ENCODE data around the gene RB1.

The RB1 gene

DNA sequence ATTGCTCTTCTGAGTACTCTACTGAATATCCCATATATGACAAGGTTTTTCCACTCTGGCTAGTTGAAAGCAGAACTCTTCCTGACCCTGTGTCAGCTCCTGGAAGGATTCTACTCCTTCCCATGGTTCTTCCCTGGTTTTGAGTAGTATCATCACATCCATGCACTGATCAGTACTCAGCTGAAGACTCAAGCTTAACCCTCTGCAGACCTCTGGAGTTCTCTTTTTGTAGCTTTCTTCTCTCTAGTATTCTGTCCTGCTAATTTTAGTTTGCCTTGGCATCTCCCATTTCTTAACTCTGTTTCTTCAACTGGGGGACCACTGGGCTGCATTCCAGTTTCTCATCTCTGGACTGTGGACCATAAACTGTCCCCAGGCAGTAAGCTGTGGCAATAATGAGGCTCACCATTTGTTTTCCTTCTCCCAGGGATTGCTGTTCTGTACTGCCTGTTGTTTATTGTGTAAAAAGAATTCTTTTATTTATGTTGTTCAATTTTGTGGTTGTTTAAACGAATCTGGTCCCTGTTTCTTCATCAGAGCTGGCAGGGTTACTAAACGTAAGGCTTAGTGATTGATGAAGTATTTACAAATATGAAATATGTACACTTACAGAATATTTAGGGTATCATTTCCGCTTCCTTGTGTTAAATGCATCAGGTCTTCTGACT, 89.6 kb downstream of the RB1 start:
- Histone ChIP-seq H3K9ac (ENCODE audit: low read depth, low read length) (no peak overlapping the region), H3K9me3 (ENCODE audit: insufficient read depth, low read depth, low read length) (peaks cover 2% of the 10 kb centered on the region; the same call in 1 of the 2 replicates), H3K36me3 (ENCODE audit: insufficient read depth, low read length) (no peaks in the 10 kb centered on the region), H3K27me3 (ENCODE audit: insufficient read depth, low read length) (no peaks in the 10 kb centered on the region), H3K4me3 (ENCODE audit: low read length) (no peak overlapping the region), H3K27ac (ENCODE audit: low read depth, low read length) (no peak overlapping the region), H3K4me1 (ENCODE audit: insufficient read depth, low read length) (no peaks in the 10 kb centered on the region)
- WGBS = 100% methylated on average over 2 of the region's 3 CpGs

DNA sequence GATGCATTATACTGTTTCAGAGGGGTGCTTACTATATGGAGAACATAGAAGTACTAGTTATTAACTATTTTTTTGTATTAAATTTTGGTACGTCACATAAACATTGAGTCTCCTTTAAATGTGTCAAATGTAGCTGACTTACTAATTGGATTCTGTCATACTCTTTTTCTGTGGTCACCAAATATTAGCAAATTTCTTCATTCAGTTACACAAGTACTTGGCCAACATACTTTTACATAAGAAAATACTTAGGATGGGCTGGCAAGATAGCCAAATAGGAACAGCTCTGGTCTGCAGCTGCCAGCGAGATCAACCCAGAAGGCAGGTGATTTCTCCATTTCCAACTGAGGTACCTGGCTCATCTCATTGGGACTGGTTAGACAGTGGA, 90.1 kb downstream of the RB1 start:
- Histone ChIP-seq H3K27me3 (ENCODE audit: insufficient read depth, low read length) (no peaks in the 10 kb centered on the region), H3K36me3 (ENCODE audit: insufficient read depth, low read length) (no peaks in the 10 kb centered on the region), H3K9me3 (ENCODE audit: insufficient read depth, low read depth, low read length) (peaks cover 2% of the 10 kb centered on the region; the same call in 1 of the 2 replicates), H3K9ac (ENCODE audit: low read depth, low read length) (no peak overlapping the region), H3K4me1 (ENCODE audit: insufficient read depth, low read length) (no peaks in the 10 kb centered on the region), H3K4me3 (ENCODE audit: low read length) (no peak overlapping the region), H3K27ac (ENCODE audit: low read depth, low read length) (no peak overlapping the region)
- 98% methylated on average over 2 of the region's 2 CpGs for WGBS

DNA sequence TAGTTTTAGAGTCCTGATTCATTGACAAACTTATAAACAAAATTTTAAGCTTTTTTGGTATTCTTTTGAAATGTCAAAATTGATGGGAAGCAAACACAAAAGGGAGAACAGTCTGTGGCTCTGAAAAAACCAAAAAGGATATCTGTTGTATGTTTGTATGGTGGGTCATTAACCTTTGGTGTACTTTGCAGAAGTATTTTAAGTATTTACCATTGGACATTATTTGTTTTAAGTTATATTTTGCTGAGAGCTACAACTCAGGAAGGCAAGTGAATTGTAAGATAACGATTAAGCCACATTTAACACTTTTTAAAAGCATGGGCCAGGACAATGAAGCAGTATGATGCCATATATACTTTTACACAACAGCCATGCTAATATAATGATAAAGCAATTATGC, 94.2 kb downstream of the RB1 start:
- H3K4me3 ChIP-seq (ENCODE audit: low read length) = no peak overlapping the region
- WGBS = 100% methylated on average over 1 of the region's 1 CpG
- H3K27ac ChIP-seq (ENCODE audit: low read depth, low read length) = no peak overlapping the region
- no peaks in the 10 kb centered on the region for H3K27me3 ChIP-seq (ENCODE audit: insufficient read depth, low read length)
- H3K9ac ChIP-seq (ENCODE audit: low read depth, low read length) = no peak overlapping the region
- H3K4me1 ChIP-seq (ENCODE audit: insufficient read depth, low read length) = no peaks in the 10 kb centered on the region
- H3K36me3 ChIP-seq (ENCODE audit: insufficient read depth, low read length) = no peaks in the 10 kb centered on the region
- H3K9me3 ChIP-seq (ENCODE audit: insufficient read depth, low read depth, low read length) = peaks cover 2% of the 10 kb centered on the region; the same call in 1 of the 2 replicates

DNA sequence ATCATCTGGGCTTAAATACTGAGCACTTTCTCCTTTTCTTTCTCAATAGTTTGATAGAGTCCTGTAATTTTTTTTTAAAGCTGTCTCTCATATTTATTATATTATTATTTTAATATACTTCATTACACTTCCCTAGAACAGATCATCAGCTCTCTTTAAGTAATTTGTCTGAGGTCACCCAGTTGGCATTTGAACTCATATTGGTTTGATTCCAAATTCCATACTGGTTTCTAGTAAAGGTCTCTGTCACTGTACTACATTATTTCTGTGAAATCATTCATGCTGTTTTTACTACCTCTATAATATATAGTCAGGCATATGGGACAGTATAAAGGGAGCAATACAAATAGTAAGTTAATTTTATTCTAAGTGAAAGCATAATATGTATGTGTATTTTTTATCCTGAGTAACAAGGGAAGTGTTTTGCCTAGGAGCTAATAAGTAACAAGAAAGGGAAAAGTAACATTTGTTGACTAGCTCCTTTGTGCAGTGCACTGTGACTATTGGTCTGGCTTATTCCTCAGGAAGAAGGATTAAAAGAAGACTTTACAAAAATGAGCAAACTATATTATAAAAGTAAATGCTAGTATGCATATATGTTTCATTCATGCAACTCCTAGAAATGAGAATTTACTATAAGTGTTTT, 95.0 kb downstream of the RB1 start:
- H3K4me1 ChIP-seq (ENCODE audit: insufficient read depth, low read length) = no peaks in the 10 kb centered on the region
- no peak overlapping the region for H3K27ac ChIP-seq (ENCODE audit: low read depth, low read length)
- no peak overlapping the region for H3K4me3 ChIP-seq (ENCODE audit: low read length)
- H3K27me3 ChIP-seq (ENCODE audit: insufficient read depth, low read length) = no peaks in the 10 kb centered on the region
- no peak overlapping the region for H3K9ac ChIP-seq (ENCODE audit: low read depth, low read length)
- no peaks in the 10 kb centered on the region for H3K36me3 ChIP-seq (ENCODE audit: insufficient read depth, low read length)
- H3K9me3 ChIP-seq (ENCODE audit: insufficient read depth, low read depth, low read length) = peaks cover 2% of the 10 kb centered on the region; the same call in 1 of the 2 replicates

DNA sequence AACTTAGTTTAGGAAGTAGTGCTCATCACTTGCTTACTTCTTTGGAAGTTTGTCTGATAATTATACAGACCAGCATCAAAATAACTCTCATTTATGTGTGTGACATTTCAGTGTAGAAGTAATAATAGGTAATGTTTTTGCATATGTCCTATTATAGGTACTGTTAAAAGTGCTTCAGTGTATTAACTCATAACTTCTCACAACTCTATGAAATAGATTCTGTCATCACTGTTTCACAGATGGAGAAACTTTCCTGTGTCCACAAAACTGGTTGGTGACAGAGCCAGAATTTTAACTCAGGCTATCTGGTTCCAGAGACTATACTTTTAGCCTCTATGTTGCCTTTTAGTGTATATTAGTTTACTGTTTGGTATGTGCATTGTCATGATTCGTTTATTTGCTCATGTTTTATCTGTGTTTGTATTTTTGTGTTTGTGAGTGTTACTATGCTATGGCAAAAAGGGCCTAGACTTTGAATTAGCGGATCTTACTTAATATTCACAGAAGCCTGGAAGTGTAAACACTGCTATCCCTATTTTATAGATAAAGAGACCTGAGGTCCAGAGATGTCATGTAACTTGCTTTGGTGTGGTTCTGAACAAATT, 96.6 kb downstream of the RB1 start:
- H3K27me3 ChIP-seq (ENCODE audit: insufficient read depth, low read length) = no peaks in the 10 kb centered on the region
- H3K9me3 ChIP-seq (ENCODE audit: insufficient read depth, low read depth, low read length) = no peaks in the 10 kb centered on the region
- H3K4me1 ChIP-seq (ENCODE audit: insufficient read depth, low read length) = no peaks in the 10 kb centered on the region
- H3K36me3 ChIP-seq (ENCODE audit: insufficient read depth, low read length) = no peaks in the 10 kb centered on the region
- no peak overlapping the region for H3K27ac ChIP-seq (ENCODE audit: low read depth, low read length)
- 86% methylated on average over 1 of the region's 2 CpGs for WGBS
- no peak overlapping the region for H3K9ac ChIP-seq (ENCODE audit: low read depth, low read length)
- no peak overlapping the region for H3K4me3 ChIP-seq (ENCODE audit: low read length)

DNA sequence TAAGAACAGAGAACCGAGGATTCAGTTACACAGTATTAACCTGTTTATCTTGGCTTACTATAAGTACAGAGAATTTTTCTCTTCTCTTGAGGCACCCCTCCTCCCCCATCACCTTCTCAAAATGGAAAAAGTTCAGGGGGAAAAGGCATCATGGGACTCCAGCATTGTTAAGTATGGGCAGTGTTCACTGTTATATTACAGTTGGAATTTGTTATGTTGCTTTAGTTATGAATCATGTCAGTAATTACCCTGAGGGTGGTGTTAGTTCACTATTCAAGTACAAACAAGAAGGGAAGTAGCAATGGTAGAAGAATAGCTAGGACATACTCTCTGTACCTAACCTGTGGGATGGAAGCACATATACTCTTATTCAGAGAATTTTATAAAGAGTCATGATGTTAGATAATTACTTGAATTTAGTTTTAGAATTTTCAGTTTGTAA, 97.3 kb downstream of the RB1 start:
- Histone ChIP-seq H3K4me1 (ENCODE audit: insufficient read depth, low read length) (no peaks in the 10 kb centered on the region), H3K9me3 (ENCODE audit: insufficient read depth, low read depth, low read length) (no peaks in the 10 kb centered on the region), H3K4me3 (ENCODE audit: low read length) (no peak overlapping the region), H3K36me3 (ENCODE audit: insufficient read depth, low read length) (no peaks in the 10 kb centered on the region), H3K27me3 (ENCODE audit: insufficient read depth, low read length) (no peaks in the 10 kb centered on the region), H3K27ac (ENCODE audit: low read depth, low read length) (no peak overlapping the region), H3K9ac (ENCODE audit: low read depth, low read length) (no peak overlapping the region)
- no CpG with 5 or more reads among the region's 1 CpG for WGBS

DNA sequence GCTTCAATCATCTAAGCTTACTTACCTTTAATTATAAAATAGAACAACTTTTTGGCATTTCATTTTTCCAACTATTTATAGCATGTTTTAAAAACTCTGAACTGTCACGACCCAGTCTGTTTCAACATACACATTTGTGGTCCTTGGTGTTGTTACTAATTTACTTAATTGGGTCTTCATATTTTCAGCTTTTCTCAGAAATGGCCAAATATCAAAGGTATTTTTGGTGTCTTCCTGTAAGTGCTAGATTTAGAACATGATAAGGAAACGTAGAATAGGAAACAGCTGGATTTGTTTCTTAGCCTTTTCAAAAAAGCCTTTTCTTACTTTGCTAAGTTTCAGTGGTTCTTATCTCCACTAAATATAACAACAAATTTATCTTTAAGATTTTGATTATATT, 97.9 kb downstream of the RB1 start:
- no peak overlapping the region for H3K4me3 ChIP-seq (ENCODE audit: low read length)

DNA sequence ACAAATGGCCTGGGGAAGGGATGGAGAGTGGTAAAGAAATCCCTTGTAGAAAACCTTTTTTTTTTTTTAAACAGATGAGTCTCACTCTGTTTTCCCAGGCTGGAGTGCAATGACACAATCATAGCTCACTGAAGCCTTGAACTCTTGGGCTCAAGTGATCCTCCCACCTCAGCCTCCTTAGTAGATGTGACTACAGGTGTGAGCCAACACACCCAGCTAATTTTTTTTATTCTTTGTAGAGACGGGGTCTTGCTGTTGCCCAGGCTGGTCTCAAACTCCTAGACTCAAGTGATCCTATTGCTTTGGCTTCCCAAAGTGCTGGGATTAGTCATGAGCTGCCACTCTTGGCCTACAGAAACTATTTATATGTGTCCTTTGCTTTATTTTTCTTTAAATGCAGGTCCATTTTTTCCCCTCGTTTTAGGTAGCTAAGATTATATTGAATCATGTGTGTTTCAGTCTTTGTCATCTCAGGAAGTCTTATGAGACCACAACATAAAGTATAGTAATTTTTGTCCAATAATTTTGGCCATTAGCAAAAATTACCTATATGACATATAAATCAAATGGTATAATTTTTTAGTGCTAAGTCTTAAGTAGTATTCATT, 98.9 kb downstream of the RB1 start:
- H3K27me3 ChIP-seq (ENCODE audit: insufficient read depth, low read length) = no peaks in the 10 kb centered on the region
- H3K4me1 ChIP-seq (ENCODE audit: insufficient read depth, low read length) = no peaks in the 10 kb centered on the region
- no peaks in the 10 kb centered on the region for H3K9me3 ChIP-seq (ENCODE audit: insufficient read depth, low read depth, low read length)
- no peaks in the 10 kb centered on the region for H3K36me3 ChIP-seq (ENCODE audit: insufficient read depth, low read length)
- 94% methylated on average over 1 of the region's 2 CpGs for WGBS
- no peak overlapping the region for H3K9ac ChIP-seq (ENCODE audit: low read depth, low read length)
- no peak overlapping the region for H3K27ac ChIP-seq (ENCODE audit: low read depth, low read length)
- no peak overlapping the region for H3K4me3 ChIP-seq (ENCODE audit: low read length)

More for the DNA sequence above, 97.9 kb downstream of the RB1 start:
- WGBS = 85% methylated on average over 2 of the region's 2 CpGs
- no peak overlapping the region for H3K9ac ChIP-seq (ENCODE audit: low read depth, low read length)
- H3K9me3 ChIP-seq (ENCODE audit: insufficient read depth, low read depth, low read length) = no peaks in the 10 kb centered on the region
- no peak overlapping the region for H3K27ac ChIP-seq (ENCODE audit: low read depth, low read length)
- no peaks in the 10 kb centered on the region for H3K27me3 ChIP-seq (ENCODE audit: insufficient read depth, low read length)
- H3K4me1 ChIP-seq (ENCODE audit: insufficient read depth, low read length) = no peaks in the 10 kb centered on the region
- H3K36me3 ChIP-seq (ENCODE audit: insufficient read depth, low read length) = no peaks in the 10 kb centered on the region

DNA sequence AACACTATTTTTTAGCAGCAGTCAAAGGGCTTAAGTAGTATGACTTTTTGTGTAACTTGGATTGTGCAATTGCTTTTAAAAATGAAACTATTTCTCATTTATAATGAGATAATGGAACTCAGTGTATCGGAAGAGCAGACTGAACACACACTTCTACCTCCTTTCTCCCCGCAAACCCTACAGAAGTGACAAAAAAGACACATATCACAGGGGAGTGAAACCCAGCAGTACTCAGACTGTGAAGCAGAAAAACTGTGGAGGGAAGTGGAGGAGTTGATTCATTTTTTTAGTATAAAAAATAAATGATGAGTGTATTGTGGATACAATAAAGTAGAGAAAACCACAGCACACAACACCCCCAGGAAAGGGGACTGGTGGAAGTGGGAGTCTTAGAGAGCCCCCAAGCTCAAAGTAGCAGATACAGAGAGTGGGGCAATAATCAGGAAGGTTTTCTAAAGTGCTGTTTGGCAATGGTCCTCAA, 99.6 kb downstream of the RB1 start:
- H3K4me1 ChIP-seq (ENCODE audit: insufficient read depth, low read length) = no peaks in the 10 kb centered on the region
- H3K36me3 ChIP-seq (ENCODE audit: insufficient read depth, low read length) = no peaks in the 10 kb centered on the region
- no peak overlapping the region for H3K9ac ChIP-seq (ENCODE audit: low read depth, low read length)
- H3K27ac ChIP-seq (ENCODE audit: low read depth, low read length) = no peak overlapping the region
- H3K27me3 ChIP-seq (ENCODE audit: insufficient read depth, low read length) = no peaks in the 10 kb centered on the region
- no peak overlapping the region for H3K4me3 ChIP-seq (ENCODE audit: low read length)
- H3K9me3 ChIP-seq (ENCODE audit: insufficient read depth, low read depth, low read length) = no peaks in the 10 kb centered on the region
- WGBS = no CpG with 5 or more reads among the region's 2 CpGs

DNA sequence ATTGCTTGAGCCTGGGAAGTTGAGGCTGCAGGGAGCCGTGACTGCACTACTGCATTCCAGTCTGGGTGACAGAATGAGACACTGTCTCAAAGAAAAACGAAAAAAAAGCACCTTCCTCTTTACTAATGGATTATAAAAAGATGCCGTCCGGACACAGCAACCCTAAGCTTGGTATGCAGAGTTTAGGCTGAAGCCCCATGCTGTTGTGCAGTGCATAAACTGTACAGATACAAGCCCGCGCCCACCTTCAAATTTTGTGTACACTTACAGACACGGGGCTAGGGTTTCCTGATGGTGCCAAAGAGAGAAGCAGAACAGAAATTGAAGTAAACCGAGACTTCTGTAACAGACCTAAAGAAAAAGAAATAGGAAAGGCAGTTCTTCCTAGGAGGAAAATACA, 100.4 kb downstream of the RB1 start:
- Histone ChIP-seq H3K9me3 (ENCODE audit: insufficient read depth, low read depth, low read length) (no peaks in the 10 kb centered on the region), H3K9ac (ENCODE audit: low read depth, low read length) (no peak overlapping the region), H3K36me3 (ENCODE audit: insufficient read depth, low read length) (no peaks in the 10 kb centered on the region), H3K4me1 (ENCODE audit: insufficient read depth, low read length) (no peaks in the 10 kb centered on the region), H3K27me3 (ENCODE audit: insufficient read depth, low read length) (no peaks in the 10 kb centered on the region), H3K4me3 (ENCODE audit: low read length) (no peak overlapping the region), H3K27ac (ENCODE audit: low read depth, low read length) (no peak overlapping the region)
- WGBS = 96% methylated on average over 8 of the region's 8 CpGs

DNA sequence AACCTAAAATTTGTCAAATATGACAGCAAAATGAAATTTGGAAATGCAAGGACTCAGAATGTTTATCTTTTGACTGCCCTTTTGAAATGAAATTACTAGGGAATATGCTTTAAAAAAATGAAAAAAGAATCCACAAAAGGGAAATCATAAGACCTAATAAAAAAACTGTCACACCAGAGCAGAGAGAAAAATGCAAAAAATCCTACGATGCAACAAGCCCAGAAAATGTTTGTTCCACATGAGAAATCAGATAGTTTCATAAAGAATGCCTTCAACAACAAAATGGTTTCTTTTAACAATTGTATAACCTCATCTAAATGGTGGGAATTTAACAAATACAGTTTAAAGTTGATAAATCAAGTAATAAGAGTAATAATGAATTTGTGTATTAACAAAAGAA, 101.4 kb downstream of the RB1 start:
- H3K27me3 ChIP-seq (ENCODE audit: insufficient read depth, low read length) = no peaks in the 10 kb centered on the region
- 100% methylated on average over 1 of the region's 1 CpG for WGBS
- peaks cover 2% of the 10 kb centered on the region; the same call in 1 of the 2 replicates for H3K4me1 ChIP-seq (ENCODE audit: insufficient read depth, low read length)
- no peaks in the 10 kb centered on the region for H3K36me3 ChIP-seq (ENCODE audit: insufficient read depth, low read length)
- H3K9ac ChIP-seq (ENCODE audit: low read depth, low read length) = no peak overlapping the region
- no peak overlapping the region for H3K27ac ChIP-seq (ENCODE audit: low read depth, low read length)
- no peaks in the 10 kb centered on the region for H3K9me3 ChIP-seq (ENCODE audit: insufficient read depth, low read depth, low read length)
- no peak overlapping the region for H3K4me3 ChIP-seq (ENCODE audit: low read length)

All from HUES64 (cell line).